ENCODE measurements around the gene AMOTL2. TPM values are rescaled to one million over a fixed set of nuclear protein-coding genes. Genes with fewer than 3 reads are reported as not detected.

Gene AMOTL2
- total RNA-seq, 1 experiment from 2014 or later: 142 TPM

GRCh38 chr3:134389865-134390264, 15.6 kb upstream of the AMOTL2 start:
- no peaks in the 10 kb centered on the region for H3K4me1 ChIP-seq (replicated peaks)
- no peak for DNase-seq (ENCODE audit: low read depth in 1 of 2, low spot score in 2 of 2)
- H3K27ac ChIP-seq: no peak overlapping the region
- no peaks in the 10 kb centered on the region for H3K36me3 ChIP-seq
- no peak overlapping the region for H3K4me3 ChIP-seq
- no peaks in the 10 kb centered on the region; the same call in 1 of the 2 replicates for H3K9me3 ChIP-seq (replicated peaks)
- no peaks in the 10 kb centered on the region for H3K27me3 ChIP-seq (replicated peaks)

- Histone ChIP-seq H3K9me3 (replicated peaks) (no peaks in the 10 kb centered on the region; the same call in 1 of the 2 replicates), H3K36me3 (no peaks in the 10 kb centered on the region), H3K4me1 (replicated peaks) (no peaks in the 10 kb centered on the region), H3K27ac (no peak overlapping the region), H3K4me3 (no peak overlapping the region), H3K27me3 (replicated peaks) (no peaks in the 10 kb centered on the region)
- no peak for DNase-seq (ENCODE audit: low read depth in 1 of 2, low spot score in 2 of 2)
Observed at GRCh38 chr3:134388788-134389485, 14.7 kb upstream of the AMOTL2 start.

DNA sequence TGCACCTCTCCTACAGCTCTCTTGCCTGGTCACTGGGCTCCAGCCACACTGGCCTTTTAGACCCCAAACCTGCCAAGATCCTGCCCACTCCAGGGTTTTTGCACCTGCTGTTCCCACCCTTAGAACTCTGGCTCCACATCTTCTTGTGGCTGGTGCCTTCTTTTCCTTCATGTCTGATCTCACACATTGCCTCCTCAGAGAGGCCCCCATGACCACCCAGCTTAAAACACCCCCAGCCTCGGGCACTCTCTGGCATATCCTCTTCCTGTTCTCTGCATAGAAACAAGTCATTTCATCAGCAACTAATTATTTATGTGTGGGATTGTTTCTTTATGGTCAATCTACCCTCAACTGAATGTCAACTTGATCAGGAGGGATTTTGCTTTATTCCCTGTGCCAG, 14.0 kb upstream of the AMOTL2 start:
- Histone ChIP-seq H3K9me3 (replicated peaks) (no peaks in the 10 kb centered on the region; the same call in 1 of the 2 replicates), H3K36me3 (no peaks in the 10 kb centered on the region), H3K27me3 (replicated peaks) (no peaks in the 10 kb centered on the region), H3K27ac (no peak overlapping the region), H3K4me1 (replicated peaks) (no peaks in the 10 kb centered on the region), H3K4me3 (no peak overlapping the region)
- DNase-seq (ENCODE audit: low read depth in 1 of 2, low spot score in 2 of 2): no peak

- DNase-seq (ENCODE audit: low read depth in 1 of 2, low spot score in 2 of 2): no peak
- Histone ChIP-seq H3K36me3 (no peaks in the 10 kb centered on the region), H3K27me3 (replicated peaks) (no peaks in the 10 kb centered on the region), H3K4me1 (replicated peaks) (no peaks in the 10 kb centered on the region), H3K9me3 (replicated peaks) (no peaks in the 10 kb centered on the region; the same call in 1 of the 2 replicates), H3K4me3 (no peak overlapping the region), H3K27ac (no peak overlapping the region)
Observed at GRCh38 chr3:134387293-134387692, 13.0 kb upstream of the AMOTL2 start.

- no peak overlapping the region for H3K4me3 ChIP-seq
- H3K27ac ChIP-seq: no peak overlapping the region
- no peaks in the 10 kb centered on the region for H3K27me3 ChIP-seq (replicated peaks)
- peak in 1 of 2 experiments; percentile 11 for DNase-seq (ENCODE audit: low read depth in 1 of 2, low spot score in 2 of 2)
- no peaks in the 10 kb centered on the region for H3K36me3 ChIP-seq
- H3K4me1 ChIP-seq (replicated peaks): no peaks in the 10 kb centered on the region
- no peaks in the 10 kb centered on the region for H3K9me3 ChIP-seq (replicated peaks)
Observed at GRCh38 chr3:134384963-134385362, 10.7 kb upstream of the AMOTL2 start.

DNA sequence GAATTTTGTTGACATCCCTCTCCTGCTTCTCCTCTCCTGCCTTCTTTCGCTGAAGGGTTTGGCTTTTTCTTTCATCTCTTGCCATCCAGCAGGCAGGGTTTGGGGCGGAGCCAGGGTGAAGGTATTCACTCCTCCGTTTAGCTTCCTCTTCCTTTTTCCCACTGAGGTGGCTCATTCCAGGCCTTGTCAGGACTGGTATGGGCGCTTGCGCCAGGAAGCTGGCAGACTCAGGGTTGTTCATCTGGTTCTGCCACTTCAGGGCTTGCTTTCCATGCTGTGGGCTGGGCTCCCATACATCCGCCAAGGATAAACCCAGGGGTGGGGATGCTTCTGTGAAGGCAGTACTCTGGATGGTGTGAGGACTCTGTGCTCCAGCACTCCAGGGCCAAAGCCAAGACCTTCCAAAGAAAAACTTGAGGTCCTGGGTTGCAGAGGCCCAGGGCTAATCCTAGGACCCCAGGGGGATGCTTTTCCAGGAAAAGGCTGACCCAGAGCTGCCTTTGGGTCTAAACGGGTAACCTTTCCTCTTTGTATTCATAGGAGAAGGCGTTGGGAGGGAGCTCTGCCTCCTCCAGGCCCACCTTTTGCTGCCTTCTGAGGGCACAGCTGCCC, 7.7 kb upstream of the AMOTL2 start:
- Histone ChIP-seq H3K27ac (no peak overlapping the region), H3K4me3 (no peak overlapping the region), H3K27me3 (replicated peaks) (no peaks in the 10 kb centered on the region), H3K4me1 (replicated peaks) (no peaks in the 10 kb centered on the region), H3K9me3 (replicated peaks) (no peaks in the 10 kb centered on the region), H3K36me3 (no peaks in the 10 kb centered on the region)
- DNase-seq (ENCODE audit: low read depth in 1 of 2, low spot score in 2 of 2): peak in 1 of 2 experiments; percentile 25

GRCh38 chr3:134381076-134381475, 6.8 kb upstream of the AMOTL2 start:
- no peaks in the 10 kb centered on the region for H3K9me3 ChIP-seq (replicated peaks)
- no peaks in the 10 kb centered on the region for H3K27me3 ChIP-seq (replicated peaks)
- H3K4me1 ChIP-seq (replicated peaks): no peaks in the 10 kb centered on the region
- H3K4me3 ChIP-seq: no peak overlapping the region
- H3K36me3 ChIP-seq: no peaks in the 10 kb centered on the region
- no peak overlapping the region for H3K27ac ChIP-seq
- DNase-seq (ENCODE audit: low read depth in 1 of 2, low spot score in 2 of 2): peak in 1 of 2 experiments; percentile 14

GRCh38 chr3:134380249-134380648, 6.0 kb upstream of the AMOTL2 start:
- Histone ChIP-seq H3K4me3 (no peak overlapping the region), H3K27me3 (replicated peaks) (no peaks in the 10 kb centered on the region), H3K4me1 (replicated peaks) (peaks cover 5% of the 10 kb centered on the region), H3K27ac (no peak overlapping the region), H3K36me3 (no peaks in the 10 kb centered on the region), H3K9me3 (replicated peaks) (no peaks in the 10 kb centered on the region)
- no peak for DNase-seq (ENCODE audit: low read depth in 1 of 2, low spot score in 2 of 2)

GRCh38 chr3:134378818-134379217, 4.6 kb upstream of the AMOTL2 start:
- no peaks in the 10 kb centered on the region for H3K27me3 ChIP-seq (replicated peaks)
- peaks cover 4% of the 10 kb centered on the region for H3K36me3 ChIP-seq
- peaks cover 12% of the 10 kb centered on the region for H3K4me1 ChIP-seq (replicated peaks)
- H3K9me3 ChIP-seq (replicated peaks): no peaks in the 10 kb centered on the region; the same call in 1 of the 2 replicates
- peak in 1 of 2 experiments; percentile 25 for DNase-seq (ENCODE audit: low read depth in 1 of 2, low spot score in 2 of 2)
- H3K4me3 ChIP-seq: no peak overlapping the region
- H3K27ac ChIP-seq: no peak overlapping the region

GRCh38 chr3:134378384-134378783, 4.1 kb upstream of the AMOTL2 start:
- H3K27ac ChIP-seq: no peak overlapping the region
- peaks cover 8% of the 10 kb centered on the region for H3K36me3 ChIP-seq
- H3K9me3 ChIP-seq (replicated peaks): peaks cover 2% of the 10 kb centered on the region; the same call in 1 of the 2 replicates
- DNase-seq (ENCODE audit: low read depth in 1 of 2, low spot score in 2 of 2): peak; percentile 13 to 56
- H3K4me1 ChIP-seq (replicated peaks): peaks cover 12% of the 10 kb centered on the region
- no peaks in the 10 kb centered on the region for H3K27me3 ChIP-seq (replicated peaks)
- no peak overlapping the region for H3K4me3 ChIP-seq

DNA sequence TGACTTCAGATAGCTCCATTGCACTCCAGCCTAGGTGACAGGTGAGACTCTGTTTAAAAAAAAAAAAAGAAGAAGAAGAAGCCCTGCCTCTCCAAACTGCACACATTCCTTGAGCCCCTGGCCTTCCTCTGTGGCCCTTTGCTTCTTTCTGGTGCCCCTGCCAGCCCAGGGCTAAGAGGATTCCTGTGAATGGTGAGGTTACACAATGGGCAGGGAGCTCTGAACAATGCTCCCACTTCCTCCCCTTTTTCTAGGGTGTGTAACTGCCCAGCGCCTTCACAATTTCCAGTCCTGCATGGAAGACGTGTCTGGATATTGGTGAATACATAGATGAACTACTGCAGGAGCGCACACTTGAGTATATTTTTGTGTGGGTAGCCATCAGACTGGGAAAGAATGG, 3.6 kb upstream of the AMOTL2 start:
- peaks cover 3% of the 10 kb centered on the region; the same call in 1 of the 2 replicates for H3K9me3 ChIP-seq (replicated peaks)
- no peak overlapping the region for H3K4me3 ChIP-seq
- DNase-seq (ENCODE audit: low read depth in 1 of 2, low spot score in 2 of 2): peak in 1 of 2 experiments; percentile 16
- H3K27me3 ChIP-seq (replicated peaks): no peaks in the 10 kb centered on the region
- peaks cover 12% of the 10 kb centered on the region for H3K4me1 ChIP-seq (replicated peaks)
- H3K36me3 ChIP-seq: peaks cover 13% of the 10 kb centered on the region
- H3K27ac ChIP-seq: no peak overlapping the region

DNA sequence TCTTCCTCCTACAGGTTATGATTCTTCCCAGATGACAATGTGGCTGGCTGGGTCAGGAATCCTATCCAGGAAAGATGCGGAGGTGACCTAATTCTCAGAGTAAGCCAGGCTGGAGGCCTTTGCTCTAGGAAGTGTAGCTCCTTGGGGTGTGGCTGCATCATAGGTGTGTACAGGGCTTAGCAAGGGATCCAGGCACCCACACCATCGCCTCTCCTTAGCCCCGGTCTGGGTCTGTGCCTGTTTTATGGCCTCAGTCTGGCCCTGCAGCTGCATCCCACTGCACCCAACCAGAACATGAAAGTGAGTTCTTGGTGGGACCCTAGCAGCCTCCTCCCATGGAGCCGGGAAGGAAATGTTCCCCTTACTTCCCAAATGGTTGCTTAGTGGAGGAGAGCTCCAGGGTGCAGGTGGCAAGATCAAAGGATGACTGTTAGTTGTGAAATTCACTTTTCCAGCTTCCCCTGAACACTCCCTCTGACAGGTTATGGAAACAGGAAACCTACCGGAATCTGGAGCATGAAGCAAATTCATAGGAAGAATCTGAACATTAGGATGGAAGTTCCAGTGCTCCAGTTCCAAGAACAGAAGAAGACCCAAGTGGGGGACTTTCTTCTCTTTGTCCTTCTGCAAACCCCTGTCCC, 2.7 kb upstream of the AMOTL2 start:
- peak in 1 of 2 experiments; percentile 22 for DNase-seq (ENCODE audit: low read depth in 1 of 2, low spot score in 2 of 2)
- peaks cover 18% of the 10 kb centered on the region for H3K4me1 ChIP-seq (replicated peaks)
- H3K27me3 ChIP-seq (replicated peaks): no peaks in the 10 kb centered on the region
- no peak overlapping the region for H3K27ac ChIP-seq
- H3K4me3 ChIP-seq: no peak overlapping the region
- H3K36me3 ChIP-seq: peaks cover 21% of the 10 kb centered on the region
- H3K9me3 ChIP-seq (replicated peaks): peaks cover 3% of the 10 kb centered on the region; the same call in 1 of the 2 replicates

DNA sequence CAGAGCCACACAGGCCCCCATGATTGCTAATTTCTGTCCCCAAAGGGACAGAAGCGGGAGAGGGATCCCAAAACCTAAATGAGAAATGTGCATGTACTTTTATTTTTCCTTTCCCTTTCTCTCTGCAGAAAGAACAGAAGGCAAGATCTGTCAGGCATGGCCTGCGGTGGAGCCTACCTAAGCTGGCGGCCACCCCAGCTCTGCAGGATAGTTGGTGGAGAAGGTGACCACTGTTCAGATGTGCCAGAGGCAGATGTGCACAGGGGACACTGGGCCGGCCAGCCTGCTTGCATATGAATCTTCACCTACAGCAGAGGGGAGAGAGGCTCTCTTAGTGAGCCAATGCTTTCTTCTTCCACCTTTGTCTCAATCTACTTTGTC, 2.1 kb upstream of the AMOTL2 start:
- H3K4me1 ChIP-seq (replicated peaks): peaks cover 24% of the 10 kb centered on the region
- peaks cover 3% of the 10 kb centered on the region; the same call in 1 of the 2 replicates for H3K9me3 ChIP-seq (replicated peaks)
- no peak overlapping the region for H3K4me3 ChIP-seq
- DNase-seq (ENCODE audit: low read depth in 1 of 2, low spot score in 2 of 2): peak in 1 of 2 experiments; percentile 22
- no peak overlapping the region for H3K27ac ChIP-seq
- H3K36me3 ChIP-seq: peaks cover 27% of the 10 kb centered on the region
- no peaks in the 10 kb centered on the region for H3K27me3 ChIP-seq (replicated peaks)
